Tibial artery (tissue), 4 donors: ENCODE results near the gene PKP4.

Experiments used
- DNase-seq, 2 donors: peaks; one replicate each; pipeline ENCODE4 v3.0.0-alpha.2; 2019
- H3K27ac ChIP-seq, 2 donors: fragments of 200-600 bp; sonication (generic) in 1 of 2; 1 replicate in 1 of 2; 2 replicates in 1 of 2; pipeline ENCODE4 v1.5.1; 2018 to 2019; ENCODE audit warnings: mild to moderate bottlenecking in 1 of 2
- H3K27me3 ChIP-seq, 2 donors: fragments of 200-600 bp; sonication (generic) in 1 of 2; one replicate each; pipeline versions ENCODE4 v1.5.1 to v1.6.0; 2016 to 2019
- H3K36me3 ChIP-seq, 3 donors: fragments of 200-600 bp; sonication (generic) in 2 of 3; one replicate each; pipeline ENCODE4 v1.5.1; 2016 to 2019; ENCODE audit warnings: mild to moderate bottlenecking in 2 of 3
- H3K4me1 ChIP-seq, 4 donors: fragments of 200-600 bp; sonication (generic) in 2 of 4; 1 replicate in 3 of 4; 2 replicates in 1 of 4; pipeline ENCODE4 v1.5.1; 2016 to 2019
- H3K4me3 ChIP-seq, 2 donors: fragments of 200-600 bp; sonication (generic) in 1 of 2; 1 replicate in 1 of 2; 2 replicates in 1 of 2; pipeline ENCODE4 v1.5.1; 2018 to 2019; ENCODE audit warnings: mild to moderate bottlenecking in 2 of 2
- H3K9me3 ChIP-seq, 3 donors: fragments of 200-600 bp; sonication (generic) in 1 of 3; one replicate each; pipeline ENCODE4 v1.5.1; 2016 to 2019
- intact Hi-C: fragments of 100-400 bp; cut with DNase I; formaldehyde crosslinking; loops from one replicate; pipeline ENCODE4 v1.15.0; 2023; ENCODE audit warnings: low total_unique reads
- TF ChIP-seq, protein P1 (sequence below), 2 experiments: fragments of 200-600 bp in 1 of 2; fragments of 450-650 bp in 1 of 2; IDR thresholded peaks; one replicate each; pipeline ENCODE4 v1.5.1; 2017 to 2019; ENCODE audit warnings: antibody characterized with exemption in 2 of 2, mild to moderate bottlenecking in 1 of 2, moderate library complexity in 1 of 2

Gene PKP4

DNA sequence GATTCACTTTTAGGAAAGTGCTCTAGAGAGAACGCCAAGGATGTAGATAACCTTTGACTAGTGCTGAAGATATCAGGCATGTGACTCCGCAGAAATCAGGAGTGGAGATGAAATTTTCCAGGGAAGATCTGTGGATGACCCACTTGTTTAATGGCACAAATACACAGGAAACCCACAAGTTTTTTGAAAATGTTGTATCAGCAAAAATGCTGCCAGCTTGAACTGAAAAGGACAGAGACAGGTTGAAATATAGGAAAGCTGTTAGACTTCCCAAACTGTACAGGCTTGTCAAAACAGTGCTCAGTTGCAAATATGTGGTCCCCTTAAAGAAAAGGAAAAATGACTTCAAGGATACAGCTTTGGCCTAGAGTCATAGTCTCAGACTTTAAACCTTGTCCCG lies 96.5 kb downstream of the PKP4 start:
- H3K9me3 ChIP-seq: no peaks in the 10 kb centered on the region
- H3K4me3 ChIP-seq: no peak overlapping the region
- intact Hi-C loops: no loop called here
- peaks cover 0 to 13% (median 4%) of the 10 kb centered on the region in 4 donors for H3K4me1 ChIP-seq
- no peak overlapping the region for H3K27ac ChIP-seq
- peaks cover 0 to 9% (median 7%) of the 10 kb centered on the region in 3 donors for H3K36me3 ChIP-seq
- DNase-seq: no peak
- H3K27me3 ChIP-seq: no peaks in the 10 kb centered on the region
- TF ChIP-seq, protein P1, sequence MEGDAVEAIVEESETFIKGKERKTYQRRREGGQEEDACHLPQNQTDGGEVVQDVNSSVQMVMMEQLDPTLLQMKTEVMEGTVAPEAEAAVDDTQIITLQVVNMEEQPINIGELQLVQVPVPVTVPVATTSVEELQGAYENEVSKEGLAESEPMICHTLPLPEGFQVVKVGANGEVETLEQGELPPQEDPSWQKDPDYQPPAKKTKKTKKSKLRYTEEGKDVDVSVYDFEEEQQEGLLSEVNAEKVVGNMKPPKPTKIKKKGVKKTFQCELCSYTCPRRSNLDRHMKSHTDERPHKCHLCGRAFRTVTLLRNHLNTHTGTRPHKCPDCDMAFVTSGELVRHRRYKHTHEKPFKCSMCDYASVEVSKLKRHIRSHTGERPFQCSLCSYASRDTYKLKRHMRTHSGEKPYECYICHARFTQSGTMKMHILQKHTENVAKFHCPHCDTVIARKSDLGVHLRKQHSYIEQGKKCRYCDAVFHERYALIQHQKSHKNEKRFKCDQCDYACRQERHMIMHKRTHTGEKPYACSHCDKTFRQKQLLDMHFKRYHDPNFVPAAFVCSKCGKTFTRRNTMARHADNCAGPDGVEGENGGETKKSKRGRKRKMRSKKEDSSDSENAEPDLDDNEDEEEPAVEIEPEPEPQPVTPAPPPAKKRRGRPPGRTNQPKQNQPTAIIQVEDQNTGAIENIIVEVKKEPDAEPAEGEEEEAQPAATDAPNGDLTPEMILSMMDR (IDR thresholded peaks at IDR 0.05): no peak

DNA sequence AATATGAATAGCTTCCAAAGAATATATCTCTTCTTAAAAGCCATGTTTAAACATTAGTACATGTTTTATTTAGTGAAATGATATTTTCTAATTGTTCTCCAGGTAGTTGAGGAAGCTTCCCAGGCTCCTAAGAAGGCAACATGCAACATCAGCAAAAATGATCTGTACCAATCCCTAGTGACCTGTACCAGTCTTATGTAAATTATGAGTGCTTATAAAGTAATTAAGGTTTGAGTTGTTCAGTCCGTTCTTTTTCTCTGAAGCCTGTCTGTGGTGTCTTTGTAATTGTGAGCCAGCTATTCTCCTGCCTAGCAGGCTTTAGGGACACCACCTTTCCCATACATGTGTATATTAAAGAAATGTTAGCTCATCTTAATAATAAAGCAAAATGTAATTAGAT lies 98.2 kb downstream of the PKP4 start:
- Histone ChIP-seq H3K27me3 (no peaks in the 10 kb centered on the region), H3K36me3 (no peaks in the 10 kb centered on the region)
- intact Hi-C loops: no loop called here

DNA sequence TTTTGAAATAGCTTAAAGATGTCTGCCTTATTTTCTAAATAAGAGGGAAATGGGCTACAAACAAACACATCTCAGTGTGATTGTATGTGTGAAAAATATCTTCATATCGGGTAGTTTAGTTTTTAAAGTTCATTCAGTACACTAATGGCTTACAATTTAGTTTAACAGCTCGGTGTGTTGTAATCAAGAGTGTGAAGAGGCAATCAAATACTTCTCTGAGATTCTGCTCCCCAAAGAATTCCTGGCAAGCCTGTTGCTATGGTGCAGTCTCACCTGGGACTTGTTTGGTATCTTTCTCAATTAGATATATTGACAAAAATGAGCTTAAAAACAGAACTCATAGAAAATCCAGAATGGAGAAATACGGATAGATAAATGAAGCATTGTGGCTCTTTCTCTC lies 99.4 kb downstream of the PKP4 start:
- Histone ChIP-seq H3K27me3 (no peaks in the 10 kb centered on the region), H3K36me3 (no peaks in the 10 kb centered on the region), H3K4me3 (no peak overlapping the region), H3K9me3 (no peaks in the 10 kb centered on the region), H3K27ac (no peak overlapping the region), H3K4me1 (peaks cover 0 to 13% (median 4%) of the 10 kb centered on the region in 4 donors)
- TF ChIP-seq, protein P1 (IDR thresholded peaks at IDR 0.05): no peak
- intact Hi-C loops: no loop called here
- no peak for DNase-seq

More for the DNA sequence above, 98.2 kb downstream of the PKP4 start:
- no peak for DNase-seq
- Histone ChIP-seq H3K9me3 (no peaks in the 10 kb centered on the region), H3K4me1 (peaks cover 0 to 13% (median 4%) of the 10 kb centered on the region in 4 donors), H3K4me3 (no peak overlapping the region), H3K27ac (no peak overlapping the region)
- TF ChIP-seq, protein P1 (IDR thresholded peaks at IDR 0.05): no peak

DNA sequence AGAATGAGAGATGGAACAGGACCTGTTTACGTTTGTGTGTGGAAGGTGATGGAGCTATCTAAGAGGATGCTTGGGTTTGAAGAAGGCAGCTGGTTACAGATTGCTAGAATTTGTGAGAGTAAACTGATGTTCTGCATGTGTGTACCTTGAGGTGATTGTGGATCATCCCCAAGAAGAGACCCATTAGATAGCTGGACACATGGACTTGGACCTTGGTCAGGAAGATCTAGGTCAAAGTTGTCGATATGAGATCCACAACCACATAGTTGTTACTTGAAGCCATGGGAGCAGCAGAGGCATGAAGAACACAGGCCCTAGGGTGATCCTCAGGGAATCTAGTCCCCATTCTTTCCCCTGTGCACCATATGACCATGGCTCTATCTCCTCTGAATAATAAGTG lies 101.0 kb downstream of the PKP4 start:
- Histone ChIP-seq H3K9me3 (no peaks in the 10 kb centered on the region), H3K27me3 (no peaks in the 10 kb centered on the region), H3K4me3 (no peak overlapping the region), H3K4me1 (peaks cover 0 to 23% (median 8%) of the 10 kb centered on the region in 4 donors), H3K36me3 (no peaks in the 10 kb centered on the region), H3K27ac (no peak overlapping the region)
- no peak for DNase-seq
- TF ChIP-seq, protein P1 (IDR thresholded peaks at IDR 0.05): no peak
- intact Hi-C loops: no loop called here

DNA sequence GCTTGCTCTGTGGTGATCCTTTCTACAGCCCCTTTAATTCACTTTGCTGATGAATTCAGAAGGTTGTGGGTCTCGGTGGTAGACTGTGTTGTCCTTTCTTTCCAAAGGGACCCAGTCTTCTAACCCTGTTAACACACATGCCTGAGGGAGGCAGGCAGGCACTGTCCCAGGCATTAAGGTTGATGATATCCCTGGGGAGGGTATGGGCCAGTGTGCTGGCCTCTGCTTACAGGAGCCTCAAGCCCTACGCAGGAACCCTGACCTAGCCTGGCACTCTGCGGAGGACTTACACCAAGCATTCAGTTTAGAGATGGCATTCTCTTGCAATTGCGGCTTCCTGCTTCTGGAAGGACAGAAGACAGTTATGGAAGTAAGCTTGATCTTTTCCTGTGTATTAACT lies 102.5 kb downstream of the PKP4 start:
- H3K4me1 ChIP-seq: peaks cover 0 to 23% (median 8%) of the 10 kb centered on the region in 4 donors
- intact Hi-C loops: no loop called here
- H3K9me3 ChIP-seq: no peaks in the 10 kb centered on the region
- TF ChIP-seq, protein P1 (IDR thresholded peaks at IDR 0.05): no peak
- DNase-seq: no peak
- H3K36me3 ChIP-seq: no peaks in the 10 kb centered on the region
- H3K27ac ChIP-seq: no peak overlapping the region
- no peak overlapping the region for H3K4me3 ChIP-seq
- H3K27me3 ChIP-seq: no peaks in the 10 kb centered on the region

DNA sequence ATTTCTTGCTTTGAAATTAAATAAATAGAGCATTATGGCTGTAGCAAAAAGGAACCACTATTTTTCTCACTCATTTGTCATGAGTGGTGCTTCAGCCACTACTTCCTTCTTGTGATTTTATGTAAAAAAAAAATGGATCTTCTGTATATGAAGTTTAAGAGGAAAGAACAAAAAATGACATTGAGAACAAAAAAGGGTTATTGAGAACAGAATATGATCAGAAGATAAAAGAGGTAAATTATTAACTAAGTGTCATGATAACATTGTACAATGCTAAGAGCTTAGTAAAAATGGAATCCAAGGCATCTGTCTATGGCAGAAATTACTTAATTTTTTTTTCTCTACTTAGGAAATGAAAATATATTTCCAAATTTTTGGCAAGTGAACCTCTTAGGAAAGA lies 103.5 kb downstream of the PKP4 start:
- H3K27ac ChIP-seq: no peak overlapping the region
- H3K27me3 ChIP-seq: no peaks in the 10 kb centered on the region
- intact Hi-C loops: no loop called here
- DNase-seq: no peak
- H3K9me3 ChIP-seq: no peaks in the 10 kb centered on the region
- H3K4me1 ChIP-seq: peaks cover 0 to 19% (median 8%) of the 10 kb centered on the region in 4 donors
- TF ChIP-seq, protein P1 (IDR thresholded peaks at IDR 0.05): no peak
- no peak overlapping the region for H3K4me3 ChIP-seq
- no peaks in the 10 kb centered on the region for H3K36me3 ChIP-seq
